ENCODE measurements around the gene STARD8.
"Not testable (repeated sequence)": the region's sequence is repeated elsewhere in the genome, so short reads cannot be mapped to it uniquely, and the experiment has no call there.

Gene STARD8, protein sequence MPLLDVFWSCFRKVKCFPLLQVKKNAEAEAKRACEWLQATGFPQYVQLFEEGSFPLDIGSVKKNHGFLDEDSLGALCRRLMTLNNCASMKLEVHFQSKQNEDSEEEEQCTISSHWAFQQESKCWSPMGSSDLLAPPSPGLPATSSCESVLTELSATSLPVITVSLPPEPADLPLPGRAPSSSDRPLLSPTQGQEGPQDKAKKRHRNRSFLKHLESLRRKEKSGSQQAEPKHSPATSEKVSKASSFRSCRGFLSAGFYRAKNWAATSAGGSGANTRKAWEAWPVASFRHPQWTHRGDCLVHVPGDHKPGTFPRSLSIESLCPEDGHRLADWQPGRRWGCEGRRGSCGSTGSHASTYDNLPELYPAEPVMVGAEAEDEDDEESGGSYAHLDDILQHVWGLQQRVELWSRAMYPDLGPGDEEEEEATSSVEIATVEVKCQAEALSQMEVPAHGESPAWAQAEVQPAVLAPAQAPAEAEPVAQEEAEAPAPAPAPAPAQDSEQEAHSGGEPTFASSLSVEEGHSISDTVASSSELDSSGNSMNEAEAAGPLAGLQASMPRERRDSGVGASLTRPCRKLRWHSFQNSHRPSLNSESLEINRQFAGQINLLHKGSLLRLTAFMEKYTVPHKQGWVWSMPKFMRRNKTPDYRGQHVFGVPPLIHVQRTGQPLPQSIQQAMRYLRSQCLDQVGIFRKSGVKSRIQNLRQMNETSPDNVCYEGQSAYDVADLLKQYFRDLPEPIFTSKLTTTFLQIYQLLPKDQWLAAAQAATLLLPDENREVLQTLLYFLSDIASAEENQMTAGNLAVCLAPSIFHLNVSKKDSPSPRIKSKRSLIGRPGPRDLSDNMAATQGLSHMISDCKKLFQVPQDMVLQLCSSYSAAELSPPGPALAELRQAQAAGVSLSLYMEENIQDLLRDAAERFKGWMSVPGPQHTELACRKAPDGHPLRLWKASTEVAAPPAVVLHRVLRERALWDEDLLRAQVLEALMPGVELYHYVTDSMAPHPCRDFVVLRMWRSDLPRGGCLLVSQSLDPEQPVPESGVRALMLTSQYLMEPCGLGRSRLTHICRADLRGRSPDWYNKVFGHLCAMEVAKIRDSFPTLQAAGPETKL

DNA sequence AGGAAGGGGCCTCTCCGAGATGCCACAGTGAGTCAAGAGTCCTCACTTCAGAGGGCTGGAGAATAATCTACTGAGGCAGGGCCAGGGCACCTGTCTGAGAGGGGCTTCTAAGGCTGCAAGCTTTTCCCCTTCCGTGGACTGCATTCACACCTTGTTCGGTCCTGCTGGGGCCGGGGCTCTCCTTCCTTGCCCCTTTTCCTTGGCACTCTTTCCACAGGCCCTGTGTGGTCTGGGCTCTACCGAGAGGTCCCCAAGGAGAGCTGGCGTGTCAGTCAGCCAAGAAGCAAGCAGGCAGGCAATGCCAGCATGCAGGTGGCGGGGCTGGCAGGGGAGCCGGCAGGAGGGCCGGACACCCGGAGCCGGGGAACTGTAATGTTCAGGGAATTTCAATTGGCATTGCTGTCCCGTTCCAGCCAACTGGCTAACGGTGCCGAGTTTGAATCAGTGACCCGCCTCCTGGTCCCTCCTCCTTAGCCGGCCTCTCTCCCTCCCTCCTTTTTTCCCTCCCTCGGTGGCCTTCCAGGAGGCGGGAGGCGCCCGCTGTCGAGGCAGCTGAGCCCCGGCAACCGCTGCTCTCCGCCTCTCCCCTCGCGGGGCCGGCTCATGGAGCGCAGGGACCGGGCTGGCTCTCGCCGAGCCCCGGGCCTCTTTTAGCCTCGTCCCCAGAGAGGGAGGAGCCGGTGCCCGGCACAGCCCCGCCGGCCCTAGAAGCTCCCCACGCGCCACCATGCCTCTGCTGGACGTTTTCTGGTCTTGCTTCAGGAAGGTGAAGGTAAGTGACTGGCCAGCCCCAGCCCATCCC is at the start of gene STARD8:
STARD8 (plus strand) TSS at position 511 of the 802 bp plus-strand sequence; CDS start at position 728, 217 bp downstream.
- no peaks in the 10 kb centered on the region for H3K9me3 Mint-ChIP-seq
- no peaks in the 10 kb centered on the region for H3K4me1 Mint-ChIP-seq (ENCODE audit: low read depth)
- no peaks in the 10 kb centered on the region for H3K36me3 Mint-ChIP-seq (ENCODE audit: low read depth)
- H3K27me3 Mint-ChIP-seq (ENCODE audit: low read depth) = peaks cover 4% of the 10 kb centered on the region
- H3K27ac Mint-ChIP-seq = no peak within 1 kb of the TSS
- no peak within 1 kb of the TSS for H3K4me3 Mint-ChIP-seq

DNA sequence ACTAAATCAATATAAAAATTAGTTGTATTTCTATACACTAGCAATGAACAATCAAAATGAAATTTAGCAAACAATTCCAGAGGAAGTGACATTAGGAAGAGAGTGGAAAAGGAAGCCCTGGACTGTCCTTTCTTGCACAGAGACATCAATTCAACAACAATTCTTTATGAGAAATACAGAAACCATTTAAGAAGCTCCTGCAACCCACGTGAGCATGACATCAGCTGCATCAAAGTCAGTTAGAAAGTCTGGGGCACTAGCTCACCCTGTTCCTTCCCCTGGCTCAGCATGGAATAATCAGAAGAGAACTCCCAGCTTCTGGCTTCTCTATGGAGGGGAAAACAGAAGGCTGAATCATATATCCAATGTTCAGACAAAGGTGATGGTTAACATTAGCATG is 48.6 kb upstream of the STARD8 start:
- Mint-ChIP-seq H3K36me3 (ENCODE audit: low read depth) (no peaks in the 10 kb centered on the region), H3K9me3 (peaks cover 13% of the 10 kb centered on the region), H3K27me3 (ENCODE audit: low read depth) (no peaks in the 10 kb centered on the region), H3K27ac (no peak overlapping the region), H3K4me1 (ENCODE audit: low read depth) (no peaks in the 10 kb centered on the region), H3K4me3 (no peak overlapping the region)

DNA sequence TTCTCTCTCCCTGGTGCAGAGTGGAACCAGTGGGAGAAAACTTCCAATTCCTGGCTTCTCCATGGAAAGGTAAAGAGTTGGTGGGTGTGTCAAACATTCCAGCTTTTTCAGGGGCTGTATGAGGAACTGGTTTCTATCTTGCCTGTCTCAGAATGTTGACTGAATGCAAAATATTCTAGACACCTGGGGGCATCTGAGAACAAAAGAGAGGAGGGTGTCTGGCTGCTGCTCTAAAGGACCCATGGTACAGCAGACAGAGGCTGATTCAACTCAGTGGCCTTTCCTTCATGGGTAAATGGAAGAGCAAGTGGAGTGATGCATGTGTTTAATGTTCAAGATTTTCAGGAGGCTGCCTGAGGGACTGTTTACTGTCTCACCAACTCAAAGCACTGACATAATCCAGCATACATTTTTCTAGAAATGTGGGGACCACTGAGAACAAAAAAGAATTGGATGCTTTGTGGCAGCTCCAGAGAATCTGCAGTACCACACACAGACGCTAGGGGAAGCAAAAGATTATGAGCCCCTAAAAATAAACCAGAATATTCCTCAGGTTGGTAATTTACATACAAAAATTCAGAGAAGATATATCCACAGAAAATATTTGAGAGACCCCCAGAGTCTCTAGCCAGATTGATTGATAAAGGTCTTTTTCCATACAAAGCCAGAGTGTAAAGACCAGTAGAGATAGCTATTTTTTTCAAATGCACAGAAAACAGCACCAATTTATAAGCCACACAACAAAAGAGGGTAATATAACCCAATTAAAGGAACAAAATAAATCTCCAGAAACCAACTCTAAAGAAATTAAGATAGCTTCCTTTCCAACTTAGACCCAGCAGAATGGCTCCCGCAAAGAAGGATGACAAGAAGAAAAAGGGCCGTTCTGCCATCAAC is 48.0 kb upstream of the STARD8 start:
- Mint-ChIP-seq H3K4me3 (no peak overlapping the region), H3K9me3 (peaks cover 6% of the 10 kb centered on the region), H3K36me3 (ENCODE audit: low read depth) (no peaks in the 10 kb centered on the region), H3K27ac (no peak overlapping the region), H3K27me3 (ENCODE audit: low read depth) (no peaks in the 10 kb centered on the region), H3K4me1 (ENCODE audit: low read depth) (no peaks in the 10 kb centered on the region)

DNA sequence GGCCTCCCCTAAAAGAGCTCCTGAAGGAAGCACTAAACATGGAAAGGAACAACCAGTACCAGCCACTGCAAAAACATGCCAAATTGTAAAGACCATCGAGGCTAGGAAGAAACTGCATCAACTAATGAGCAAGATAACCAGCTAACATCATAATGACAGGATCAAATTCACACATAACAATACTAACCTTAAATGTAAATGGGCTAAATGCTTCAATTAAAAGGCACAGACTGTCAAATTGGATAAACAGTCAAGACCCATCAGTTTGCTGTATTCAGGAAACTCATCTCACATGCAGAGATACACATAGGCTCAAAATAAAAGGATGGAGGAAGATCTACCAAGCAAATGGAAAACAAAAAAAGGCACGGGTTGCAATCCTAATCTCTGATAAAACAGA is 43.2 kb upstream of the STARD8 start:
- H3K36me3 Mint-ChIP-seq (ENCODE audit: low read depth); H3K27ac Mint-ChIP-seq; H3K9me3 Mint-ChIP-seq; H3K4me1 Mint-ChIP-seq (ENCODE audit: low read depth); H3K27me3 Mint-ChIP-seq (ENCODE audit: low read depth); H3K4me3 Mint-ChIP-seq: not testable (repeated sequence)

DNA sequence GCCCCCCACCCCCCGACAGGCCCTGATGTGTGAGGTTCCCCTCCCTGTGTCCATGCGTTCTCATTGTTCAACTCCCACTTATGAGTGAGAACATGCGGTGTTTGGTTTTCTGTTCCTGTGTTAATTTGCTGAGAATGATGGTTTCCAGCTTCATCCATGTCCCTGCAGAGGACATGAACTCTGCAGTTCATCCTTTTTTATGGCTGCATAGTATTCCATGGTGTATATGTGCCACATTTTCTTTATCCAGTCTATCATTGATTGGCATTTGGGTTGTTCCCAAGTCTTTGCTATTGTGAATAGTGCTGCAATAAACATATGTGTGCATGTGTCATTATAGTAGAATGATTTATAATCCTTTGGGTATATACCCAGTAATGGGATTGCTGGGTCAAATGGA is 32.7 kb upstream of the STARD8 start:
- not testable (repeated sequence) for H3K36me3 Mint-ChIP-seq (ENCODE audit: low read depth); H3K9me3 Mint-ChIP-seq; H3K27ac Mint-ChIP-seq; H3K27me3 Mint-ChIP-seq (ENCODE audit: low read depth); H3K4me3 Mint-ChIP-seq; H3K4me1 Mint-ChIP-seq (ENCODE audit: low read depth)

DNA sequence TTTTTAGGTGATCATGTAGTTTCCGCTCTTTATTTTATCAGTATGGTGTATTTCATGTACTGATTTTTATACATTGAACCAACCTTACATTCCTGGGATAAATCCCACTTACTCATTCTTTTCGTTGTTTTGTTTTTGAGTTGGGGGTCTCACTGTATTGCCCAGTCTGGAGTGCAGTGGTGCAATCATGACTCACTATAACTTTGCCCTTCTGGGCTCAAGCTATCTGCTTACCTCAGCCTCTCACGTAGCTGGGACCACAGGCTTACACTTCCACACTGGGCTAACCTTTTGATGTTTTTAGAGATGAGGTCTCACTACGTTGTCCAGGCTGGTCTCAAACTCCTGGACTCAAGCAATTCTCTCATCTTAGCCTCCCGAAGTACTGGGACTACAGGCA is 19.5 kb upstream of the STARD8 start:
- Mint-ChIP-seq H3K27me3 (ENCODE audit: low read depth) (no peaks in the 10 kb centered on the region), H3K27ac (no peak overlapping the region), H3K9me3 (no peaks in the 10 kb centered on the region), H3K4me1 (ENCODE audit: low read depth) (no peaks in the 10 kb centered on the region), H3K4me3 (no peak overlapping the region), H3K36me3 (ENCODE audit: low read depth) (no peaks in the 10 kb centered on the region)

- not testable (repeated sequence) for H3K9me3 Mint-ChIP-seq; H3K36me3 Mint-ChIP-seq (ENCODE audit: low read depth); H3K4me3 Mint-ChIP-seq; H3K27ac Mint-ChIP-seq; H3K4me1 Mint-ChIP-seq (ENCODE audit: low read depth); H3K27me3 Mint-ChIP-seq (ENCODE audit: low read depth)
Observed at GRCh38 chrX:68629936-68630335, 17.5 kb upstream of the STARD8 start.

DNA sequence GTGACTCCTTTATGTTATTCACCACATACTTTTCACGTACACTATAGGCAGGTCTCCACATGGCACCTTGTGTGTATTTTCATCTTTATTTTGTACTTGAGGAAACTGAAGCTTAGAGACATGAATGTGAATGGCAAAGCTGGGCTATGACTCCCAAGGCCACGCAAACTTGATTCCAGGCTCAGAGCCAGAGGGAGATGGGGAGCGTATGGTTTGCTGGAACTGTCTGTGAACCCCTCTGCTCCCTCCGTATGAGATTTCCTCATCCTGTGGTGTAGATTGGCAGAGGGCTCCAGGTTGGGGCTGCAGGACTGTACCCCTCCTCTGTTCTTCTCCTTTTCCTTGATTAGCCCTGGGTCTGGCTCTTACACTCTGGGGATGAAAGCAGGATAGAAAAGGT is 16.1 kb upstream of the STARD8 start:
- Mint-ChIP-seq H3K9me3 (no peaks in the 10 kb centered on the region), H3K27me3 (ENCODE audit: low read depth) (no peaks in the 10 kb centered on the region), H3K4me3 (no peak overlapping the region), H3K4me1 (ENCODE audit: low read depth) (no peaks in the 10 kb centered on the region), H3K27ac (no peak overlapping the region), H3K36me3 (ENCODE audit: low read depth) (no peaks in the 10 kb centered on the region)

DNA sequence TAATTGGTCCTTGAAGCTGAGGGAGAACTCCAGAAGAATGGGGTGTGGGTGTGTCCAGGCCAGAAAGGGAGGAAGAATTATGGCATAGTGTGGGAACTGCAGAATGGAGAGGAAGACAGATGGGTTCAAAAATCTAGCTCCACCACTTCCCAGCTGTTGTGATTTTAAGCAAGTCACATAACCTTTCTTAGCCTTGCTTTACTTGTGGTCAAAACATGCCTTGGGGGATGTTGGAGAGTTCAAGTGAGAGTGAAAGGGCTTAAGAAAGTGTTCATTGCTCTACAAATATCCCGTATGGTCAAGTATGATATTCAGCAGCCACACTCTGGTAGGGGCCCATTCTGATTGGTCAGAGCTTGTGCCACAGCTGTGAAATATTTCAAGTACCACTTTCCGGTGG is 15.0 kb upstream of the STARD8 start:
- H3K9me3 Mint-ChIP-seq = no peaks in the 10 kb centered on the region
- no peak overlapping the region for H3K27ac Mint-ChIP-seq
- H3K4me1 Mint-ChIP-seq (ENCODE audit: low read depth) = no peaks in the 10 kb centered on the region
- H3K27me3 Mint-ChIP-seq (ENCODE audit: low read depth) = no peaks in the 10 kb centered on the region
- no peak overlapping the region for H3K4me3 Mint-ChIP-seq
- H3K36me3 Mint-ChIP-seq (ENCODE audit: low read depth) = no peaks in the 10 kb centered on the region

DNA sequence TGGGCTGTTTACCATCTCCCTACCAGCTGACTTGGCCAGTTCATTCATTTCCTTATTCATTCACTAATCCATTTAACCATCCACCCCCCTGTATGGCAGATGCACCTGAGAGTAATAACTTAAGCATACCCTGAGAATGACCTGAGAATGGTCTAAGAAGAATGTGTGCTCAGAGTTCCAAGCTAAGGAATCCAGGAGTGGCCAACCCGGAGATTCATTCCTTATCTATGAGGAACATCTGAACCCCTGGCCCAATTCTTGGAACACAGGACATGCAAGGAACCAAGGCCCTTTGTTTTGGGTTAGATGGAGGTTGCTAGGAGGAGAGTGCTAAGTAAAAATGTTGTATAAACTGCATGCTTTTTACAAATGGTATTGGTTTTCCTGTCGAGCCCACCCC is 13.5 kb upstream of the STARD8 start:
- Mint-ChIP-seq H3K9me3 (no peaks in the 10 kb centered on the region), H3K27ac (no peak overlapping the region), H3K4me3 (no peak overlapping the region), H3K27me3 (ENCODE audit: low read depth) (no peaks in the 10 kb centered on the region), H3K36me3 (ENCODE audit: low read depth) (no peaks in the 10 kb centered on the region), H3K4me1 (ENCODE audit: low read depth) (no peaks in the 10 kb centered on the region)

DNA sequence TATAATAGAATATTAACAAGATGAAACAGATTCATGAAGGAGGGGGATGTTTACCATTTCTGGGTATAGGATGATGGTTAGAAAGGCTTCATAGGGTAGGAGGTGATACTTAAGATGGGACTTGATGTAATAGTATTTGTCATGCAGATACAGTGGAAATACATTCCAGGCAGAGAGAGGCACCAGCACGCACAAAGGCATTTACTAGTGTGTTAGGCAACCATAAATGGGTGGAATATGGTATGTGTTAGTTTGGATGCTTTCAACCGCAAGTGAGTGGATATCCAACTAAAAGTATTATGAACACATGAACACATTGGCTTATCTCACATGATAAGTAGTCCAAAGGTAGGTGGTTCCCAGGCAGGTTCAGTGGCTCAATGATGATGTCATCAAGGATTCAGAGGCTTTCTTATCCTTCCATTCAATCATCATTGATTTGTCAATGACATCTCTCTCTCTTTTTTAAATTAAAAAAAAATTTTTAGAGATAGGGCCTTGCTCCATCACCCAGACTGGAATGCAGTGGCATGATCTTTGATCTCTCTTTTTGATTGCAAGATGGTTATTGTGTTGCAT is 12.7 kb upstream of the STARD8 start:
- no peaks in the 10 kb centered on the region for H3K9me3 Mint-ChIP-seq
- no peaks in the 10 kb centered on the region for H3K36me3 Mint-ChIP-seq (ENCODE audit: low read depth)
- H3K27me3 Mint-ChIP-seq (ENCODE audit: low read depth) = no peaks in the 10 kb centered on the region
- H3K27ac Mint-ChIP-seq = no peak overlapping the region
- H3K4me1 Mint-ChIP-seq (ENCODE audit: low read depth) = no peaks in the 10 kb centered on the region
- H3K4me3 Mint-ChIP-seq = no peak overlapping the region

- no peaks in the 10 kb centered on the region for H3K36me3 Mint-ChIP-seq (ENCODE audit: low read depth)
- no peaks in the 10 kb centered on the region for H3K4me1 Mint-ChIP-seq (ENCODE audit: low read depth)
- no peaks in the 10 kb centered on the region for H3K27me3 Mint-ChIP-seq (ENCODE audit: low read depth)
- no peak overlapping the region for H3K4me3 Mint-ChIP-seq
- no peaks in the 10 kb centered on the region for H3K9me3 Mint-ChIP-seq
- no peak overlapping the region for H3K27ac Mint-ChIP-seq
Observed at GRCh38 chrX:68640661-68641060, 6.8 kb upstream of the STARD8 start.

DNA sequence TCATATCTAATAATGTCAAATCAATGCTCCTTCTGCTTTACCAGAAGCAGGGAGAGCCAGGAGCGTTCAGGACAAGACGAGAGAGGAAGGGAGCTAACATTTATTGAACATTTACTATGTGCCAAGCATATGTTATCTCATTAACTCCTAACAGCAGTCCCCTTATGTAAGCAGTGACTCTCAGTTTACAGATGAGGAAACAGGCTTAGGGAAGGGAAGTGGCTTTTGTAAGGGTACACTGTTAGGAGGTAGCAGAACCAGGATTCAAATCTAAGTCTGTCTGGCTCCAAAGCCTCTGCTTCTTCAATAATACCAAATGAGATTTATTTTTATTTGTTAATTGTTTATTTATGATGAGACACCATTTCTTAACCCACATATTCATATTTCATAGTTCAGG is 2.6 kb upstream of the STARD8 start:
- H3K4me3 Mint-ChIP-seq = no peak overlapping the region
- no peaks in the 10 kb centered on the region for H3K4me1 Mint-ChIP-seq (ENCODE audit: low read depth)
- no peaks in the 10 kb centered on the region for H3K36me3 Mint-ChIP-seq (ENCODE audit: low read depth)
- no peaks in the 10 kb centered on the region for H3K9me3 Mint-ChIP-seq
- no peak overlapping the region for H3K27ac Mint-ChIP-seq
- H3K27me3 Mint-ChIP-seq (ENCODE audit: low read depth) = peaks cover 4% of the 10 kb centered on the region
